HCT116 (cell line): ENCODE results near the gene COL5A1.

Source experiments
- CTCF ChIP-seq, 3 experiments: fragments of 200-600 bp in 1 of 3; sonication (generic) in 1 of 3; IDR thresholded peaks in 2 of 3; conservative IDR thresholded peaks in 1 of 3; 2 replicates each; pipeline ENCODE4 v1.5.1; 2012 to 2017; ENCODE audit warnings: low read depth in 2 of 3, low read length in 2 of 3, antibody characterized with exemption in 1 of 3, borderline replicate concordance in 1 of 3, control low read depth in 1 of 3, mild to moderate bottlenecking in 1 of 3, mixed read lengths in 1 of 3, mixed run types in 1 of 3, moderate library complexity in 1 of 3; ENCODE audit not compliant: insufficient read depth in 1 of 3
- EZH2 ChIP-seq: fragments of 200-600 bp; sonication (generic); IDR thresholded peaks from 2 replicates; pipeline ENCODE4 v1.6.1; 2017; ENCODE audit warnings: antibody characterized with exemption, mixed run types
- EZH2phosphoT487 ChIP-seq: fragments of 200-600 bp; IDR thresholded peaks from 2 replicates; pipeline ENCODE4 v1.6.1; 2018; ENCODE audit warnings: antibody characterized with exemption, borderline replicate concordance
- POLR2A ChIP-seq: IDR thresholded peaks from 2 replicates; pipeline ENCODE4 v1.7.0; 2011; ENCODE audit warnings: borderline replicate concordance; ENCODE audit not compliant: insufficient read depth, insufficient read length; ENCODE audit errors: extremely low read depth
- SIN3A ChIP-seq: IDR thresholded peaks from 2 replicates; pipeline ENCODE4 v1.6.1; 2012; ENCODE audit warnings: low read depth

- no peak for TF ChIP-seq CTCF (IDR thresholded peaks at IDR 0.05 in 2 of 3, conservative IDR thresholded peaks at IDR 0.05 in 1 of 3; ENCODE audit: borderline replicate concordance in 1 of 3, insufficient read depth in 1 of 3, low read depth in 2 of 3, low read length in 2 of 3)
- TF ChIP-seq POLR2A = no peak
- TF ChIP-seq EZH2 = no peak
- TF ChIP-seq EZH2phosphoT487 = no peak
- TF ChIP-seq SIN3A = no peak
Observed at GRCh38 chr9:134735441-134736175, 94.0 kb downstream of the COL5A1 start.
